Neural progenitor cell (in vitro differentiated cells): Measurements from ENCODE around the gene GMPPA. TPM values are rescaled to one million over a fixed set of nuclear protein-coding genes. Genes with fewer than 3 reads are reported as not detected.

Experiments
- DNase-seq: peaks from one replicate; pipeline ENCODE4 v3.0.0-alpha.2; 2016; ENCODE audit warnings: low spot score
- H2AFZ ChIP-seq: fragments of 200-600 bp; sonication (generic); replicated peaks from 2 replicates; pipeline ENCODE4 v1.6.1; 2016; ENCODE audit warnings: antibody characterized with exemption
- H3F3A ChIP-seq: fragments of 200-600 bp; sonication (generic); 2 replicates; pipeline ENCODE4 v1.6.1; 2016; ENCODE audit warnings: antibody characterized with exemption, low read depth
- H3K27ac ChIP-seq: fragments of 200-600 bp; sonication (generic); 2 replicates; pipeline ENCODE4 v1.5.1; 2016; ENCODE audit warnings: mild to moderate bottlenecking
- H3K27me3 ChIP-seq: fragments of 200-600 bp; sonication (generic); 2 replicates; pipeline ENCODE4 v1.6.1; 2016; ENCODE audit warnings: mild to moderate bottlenecking, moderate library complexity
- H3K36me3 ChIP-seq: fragments of 200-600 bp; sonication (generic); 2 replicates; pipeline ENCODE4 v1.5.1; 2016
- H3K4me1 ChIP-seq: fragments of 200-600 bp; sonication (generic); 2 replicates; pipeline ENCODE4 v1.6.1; 2016; ENCODE audit warnings: mixed run types
- H3K4me2 ChIP-seq: fragments of 200-600 bp; sonication (generic); 2 replicates; pipeline ENCODE4 v1.6.1; 2016
- H3K4me3 ChIP-seq: fragments of 200-600 bp; sonication (generic); 2 replicates; pipeline ENCODE4 v1.5.1; 2016
- H3K79me2 ChIP-seq: fragments of 200-600 bp; sonication (generic); 2 replicates; pipeline ENCODE4 v1.6.1; 2016; ENCODE audit warnings: low read depth
- H3K9ac ChIP-seq: fragments of 200-600 bp; sonication (generic); 2 replicates; pipeline ENCODE4 v1.6.1; 2016
- H3K9me3 ChIP-seq: fragments of 200-600 bp; sonication (generic); 2 replicates; pipeline ENCODE4 v1.5.1; 2016; ENCODE audit warnings: low read depth
- H4K20me1 ChIP-seq: fragments of 200-600 bp; sonication (generic); 2 replicates; pipeline ENCODE4 v1.6.1; 2016; ENCODE audit warnings: low read depth
- H3K27ac Mint-ChIP-seq: 3 replicates; pipeline ENCODE4 v1.8.0; 2021; ENCODE audit warnings: mixed read lengths
- H3K27me3 Mint-ChIP-seq: 2 replicates; pipeline ENCODE4 v1.8.0; 2022; ENCODE audit warnings: low read depth, mild to moderate bottlenecking, inconsistent platforms, moderate library complexity, mixed read lengths; ENCODE audit not compliant: insufficient read depth
- H3K36me3 Mint-ChIP-seq: 3 replicates; pipeline ENCODE4 v1.8.0; 2021; ENCODE audit warnings: mixed read lengths
- H3K4me1 Mint-ChIP-seq: 3 replicates; pipeline ENCODE4 v1.8.0; 2021; ENCODE audit warnings: mixed read lengths
- H3K4me3 Mint-ChIP-seq: 3 replicates; pipeline ENCODE4 v1.8.0; 2021; ENCODE audit warnings: mild to moderate bottlenecking, moderate library complexity, mixed read lengths
- H3K9me3 Mint-ChIP-seq: 3 replicates; pipeline ENCODE4 v1.8.0; 2020; ENCODE audit warnings: mixed read lengths
- CTCF ChIP-seq: fragments of 200-600 bp; sonication (generic); IDR thresholded peaks from 2 replicates; pipeline ENCODE4 v1.5.1; 2017; ENCODE audit warnings: antibody characterized with exemption, mild to moderate bottlenecking
- EZH2 ChIP-seq: fragments of 200-600 bp; sonication (generic); IDR thresholded peaks from 2 replicates; pipeline ENCODE4 v1.6.1; 2017; ENCODE audit warnings: antibody characterized with exemption, mild to moderate bottlenecking, moderate library complexity
- EZH2phosphoT487 ChIP-seq: fragments of 200-600 bp; sonication (generic); IDR thresholded peaks from 2 replicates; pipeline ENCODE4 v1.6.1; 2017; ENCODE audit warnings: antibody characterized with exemption
- total RNA-seq: library from RNA; depleted of rRNA; stranded (reverse); fragments of >200 nt; gene quantifications from 2 replicates; pipeline ENCODE4 v1.2.3, GENCODE V29; 2015; ENCODE audit warnings: low replicate concordance

The GMPPA gene
- total RNA-seq, 1 donor from 2014 or later = 49.3 TPM

- peaks cover 21% of the 10 kb centered on the region for H3K4me1 ChIP-seq
- peak; percentile 74 for DNase-seq
Observed at GRCh38 chr2:219542931-219543595, 44.4 kb downstream of the GMPPA start.

DNA sequence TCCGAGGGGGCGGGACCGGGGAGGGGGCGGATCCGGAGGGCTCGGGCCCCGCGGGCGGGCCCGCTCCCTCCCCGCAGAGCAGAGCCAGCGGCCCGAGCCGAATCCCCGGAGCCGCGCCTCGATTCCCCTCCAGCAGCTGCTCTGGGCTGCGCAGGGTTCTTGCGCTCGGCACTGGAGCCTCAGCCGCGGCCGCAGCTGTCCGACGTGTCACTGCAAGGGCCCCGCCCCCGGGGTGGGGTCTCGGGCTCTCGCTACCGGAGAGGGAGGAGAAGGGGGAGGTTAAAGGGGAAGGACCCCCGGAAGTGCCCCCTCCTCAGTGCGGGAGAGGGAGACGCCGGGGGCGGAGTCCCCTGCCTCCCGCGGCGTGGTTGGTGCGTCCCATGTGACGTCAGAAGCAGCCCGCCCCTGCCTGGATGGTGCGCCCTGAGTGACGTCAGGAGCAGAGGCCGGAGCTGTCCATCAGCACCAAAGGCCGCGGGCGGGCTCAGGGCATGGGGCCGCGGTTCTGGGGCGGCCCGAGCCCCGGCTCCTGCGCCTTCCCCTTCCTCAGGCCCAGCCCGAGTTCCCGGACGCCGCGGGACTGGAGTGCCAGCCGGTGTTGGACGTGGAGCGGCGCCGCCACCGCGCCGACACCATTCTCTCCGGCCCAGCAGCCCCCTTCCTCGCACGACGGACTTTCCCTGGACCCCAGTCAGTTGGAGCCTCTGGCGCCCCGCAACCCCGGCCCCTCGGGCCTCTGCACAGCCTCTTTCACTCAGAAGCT, 45.1 kb downstream of the GMPPA start, which contains the start of the genes CHPF and TMEM198:
CHPF (minus strand) TSS at position 214 of the 763 bp plus-strand sequence. CDS start 271 bp downstream, outside the sequence.
TMEM198 (plus strand) TSS at position 433 of the 763 bp plus-strand sequence. CDS start 700 bp downstream, outside the sequence.
- peak; percentile 100 for DNase-seq

More at GRCh38 chr2:219542931-219543595, 44.4 kb downstream of the GMPPA start:
- Histone ChIP-seq H3K27ac (no peak overlapping the region), H3K36me3 (no peaks in the 10 kb centered on the region), H3K4me3 (peak overlapping the region; percentile 86), H3K9ac (peak overlapping the region; percentile 14), H3K27me3 (peaks cover 30% of the 10 kb centered on the region), H2AFZ (peak overlapping the region; percentile 86), H3K79me2 (no peaks in the 10 kb centered on the region), H4K20me1 (peaks cover 21% of the 10 kb centered on the region), H3F3A (peaks cover 22% of the 10 kb centered on the region), H3K4me2 (peak overlapping the region; percentile 87), H3K9me3 (no peaks in the 10 kb centered on the region)
- TF ChIP-seq EZH2 (peak; percentile 42), CTCF (no peak), EZH2phosphoT487 (peak; percentile 64)
- Mint-ChIP-seq H3K9me3 (no peaks in the 10 kb centered on the region), H3K36me3 (peaks cover 16% of the 10 kb centered on the region), H3K4me3 (peak overlapping the region; percentile 88), H3K4me1 (peaks cover 34% of the 10 kb centered on the region), H3K27ac (no peak overlapping the region), H3K27me3 (peaks cover 18% of the 10 kb centered on the region)

GRCh38 chr2:219544567-219544966, 45.9 kb downstream of the GMPPA start:
- no peaks in the 10 kb centered on the region for H3K36me3 ChIP-seq
- H3K27me3 ChIP-seq = peaks cover 30% of the 10 kb centered on the region
- H3K9me3 ChIP-seq = no peaks in the 10 kb centered on the region
- H3K4me2 ChIP-seq = peak overlapping the region; percentile 92
- DNase-seq = no peak
- no peak overlapping the region for H3K27ac ChIP-seq
- peak overlapping the region; percentile 92 for H3K4me3 Mint-ChIP-seq
- no peaks in the 10 kb centered on the region for H3K79me2 ChIP-seq
- peaks cover 13% of the 10 kb centered on the region for H3K36me3 Mint-ChIP-seq
- H3F3A ChIP-seq = peaks cover 22% of the 10 kb centered on the region
- H2AFZ ChIP-seq = peak overlapping the region; percentile 2
- H3K4me1 Mint-ChIP-seq = peaks cover 20% of the 10 kb centered on the region
- no peaks in the 10 kb centered on the region for H3K9me3 Mint-ChIP-seq
- H3K4me3 ChIP-seq = peak overlapping the region; percentile 86
- TF ChIP-seq CTCF (no peak), EZH2 (no peak), EZH2phosphoT487 (no peak)
- peaks cover 21% of the 10 kb centered on the region for H4K20me1 ChIP-seq
- H3K27ac Mint-ChIP-seq = peak overlapping the region; percentile 47
- no peak overlapping the region for H3K9ac ChIP-seq
- peaks cover 22% of the 10 kb centered on the region for H3K27me3 Mint-ChIP-seq
- H3K4me1 ChIP-seq = peaks cover 13% of the 10 kb centered on the region

More for the DNA sequence above, 45.1 kb downstream of the GMPPA start, which contains the start of the genes CHPF and TMEM198:
- TF ChIP-seq EZH2phosphoT487 (no peak), CTCF (no peak), EZH2 (no peak)
- Mint-ChIP-seq H3K36me3 (peaks cover 13% of the 10 kb centered on the region), H3K4me3 (peak within 1 kb of the TSS; percentile 92), H3K9me3 (no peaks in the 10 kb centered on the region), H3K27me3 (peaks cover 20% of the 10 kb centered on the region), H3K4me1 (peaks cover 27% of the 10 kb centered on the region), H3K27ac (peak within 1 kb of the TSS; percentile 47)
- Histone ChIP-seq H3K27me3 (peaks cover 30% of the 10 kb centered on the region), H3F3A (peaks cover 22% of the 10 kb centered on the region), H3K4me3 (peak within 1 kb of the TSS; percentile 86), H4K20me1 (peaks cover 21% of the 10 kb centered on the region), H3K27ac (no peak within 1 kb of the TSS), H3K4me2 (peak within 1 kb of the TSS; percentile 92), H3K4me1 (peaks cover 14% of the 10 kb centered on the region), H3K79me2 (no peaks in the 10 kb centered on the region), H3K36me3 (no peaks in the 10 kb centered on the region), H2AFZ (peak within 1 kb of the TSS; percentile 86), H3K9me3 (no peaks in the 10 kb centered on the region), H3K9ac (peak within 1 kb of the TSS; percentile 14)
